ENCODE measurements around the gene HTT. TPM values are rescaled to one million over a fixed set of nuclear protein-coding genes. Genes with fewer than 3 reads are reported as not detected.

Gene HTT
- total and polyA plus RNA-seq, 9 of the 15 experiments (the other 6 are each of a cell fraction or from before 2014, with no cell fraction given): 0.66 to 31.6 (median 14.7) TPM

DNA sequence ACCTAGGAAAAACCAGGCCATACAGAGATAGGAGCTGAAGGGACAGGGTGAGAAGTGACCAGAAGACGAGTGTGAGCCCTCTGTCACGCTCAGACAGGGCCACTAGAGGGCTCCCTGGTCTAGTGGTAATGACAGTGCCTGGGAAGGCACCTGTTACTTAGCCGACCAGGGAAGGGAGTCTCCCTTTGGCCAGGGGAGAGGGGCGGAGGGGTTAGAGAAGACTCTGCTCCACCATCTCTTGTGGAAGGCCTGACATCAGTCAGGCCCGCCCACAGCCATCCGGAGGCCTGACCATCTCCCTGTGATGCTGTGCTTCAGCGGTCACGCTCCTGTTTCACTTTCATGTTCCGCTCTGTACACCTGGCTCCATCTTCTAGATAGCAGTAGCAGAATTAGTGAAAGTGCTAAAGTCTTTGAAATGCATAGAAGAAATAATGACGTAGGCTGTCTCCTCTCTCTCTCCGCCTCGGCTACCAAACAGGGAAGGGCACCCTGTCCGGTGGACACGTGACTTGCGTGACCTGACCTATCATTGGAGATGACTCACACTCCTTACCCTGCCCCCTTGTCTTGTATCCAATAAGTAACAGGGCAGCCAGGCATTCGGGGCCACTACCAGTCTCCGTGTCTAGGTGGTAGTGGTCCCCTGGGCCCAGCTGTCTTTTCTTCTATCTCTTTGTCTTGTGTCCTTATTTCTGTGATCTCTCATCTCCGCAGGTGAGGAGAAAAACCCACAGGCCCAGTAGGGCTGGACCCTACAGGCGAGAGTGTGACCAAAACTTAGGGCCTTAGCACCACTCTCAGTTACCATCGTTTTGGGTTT is 26.8 kb upstream of the HTT start (continued):
- TF ChIP-seq, protein P1, sequence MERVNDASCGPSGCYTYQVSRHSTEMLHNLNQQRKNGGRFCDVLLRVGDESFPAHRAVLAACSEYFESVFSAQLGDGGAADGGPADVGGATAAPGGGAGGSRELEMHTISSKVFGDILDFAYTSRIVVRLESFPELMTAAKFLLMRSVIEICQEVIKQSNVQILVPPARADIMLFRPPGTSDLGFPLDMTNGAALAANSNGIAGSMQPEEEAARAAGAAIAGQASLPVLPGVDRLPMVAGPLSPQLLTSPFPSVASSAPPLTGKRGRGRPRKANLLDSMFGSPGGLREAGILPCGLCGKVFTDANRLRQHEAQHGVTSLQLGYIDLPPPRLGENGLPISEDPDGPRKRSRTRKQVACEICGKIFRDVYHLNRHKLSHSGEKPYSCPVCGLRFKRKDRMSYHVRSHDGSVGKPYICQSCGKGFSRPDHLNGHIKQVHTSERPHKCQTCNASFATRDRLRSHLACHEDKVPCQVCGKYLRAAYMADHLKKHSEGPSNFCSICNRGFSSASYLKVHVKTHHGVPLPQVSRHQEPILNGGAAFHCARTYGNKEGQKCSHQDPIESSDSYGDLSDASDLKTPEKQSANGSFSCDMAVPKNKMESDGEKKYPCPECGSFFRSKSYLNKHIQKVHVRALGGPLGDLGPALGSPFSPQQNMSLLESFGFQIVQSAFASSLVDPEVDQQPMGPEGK (CRISPR knock-in tag; IDR thresholded peaks at IDR 0.05; ENCODE audit: borderline replicate concordance): no peak
- TF ChIP-seq ZEB2 (IDR thresholded peaks at IDR 0.05) (0 out of 2 replicates have a peak, but pooled peaks have one; percentile 20), YY1 (IDR thresholded peaks at IDR 0.05; ENCODE audit: borderline replicate concordance in 1 of 3, control insufficient read depth in 1 of 3, extremely low read depth in 1 of 3, insufficient read depth in 3 of 3, insufficient read length in 1 of 3, insufficient replicate concordance in 2 of 3, low read depth in 1 of 3, low read length in 2 of 3) (peak in 1 of 3 experiments; percentile 36)
- TF ChIP-seq, protein P2, sequence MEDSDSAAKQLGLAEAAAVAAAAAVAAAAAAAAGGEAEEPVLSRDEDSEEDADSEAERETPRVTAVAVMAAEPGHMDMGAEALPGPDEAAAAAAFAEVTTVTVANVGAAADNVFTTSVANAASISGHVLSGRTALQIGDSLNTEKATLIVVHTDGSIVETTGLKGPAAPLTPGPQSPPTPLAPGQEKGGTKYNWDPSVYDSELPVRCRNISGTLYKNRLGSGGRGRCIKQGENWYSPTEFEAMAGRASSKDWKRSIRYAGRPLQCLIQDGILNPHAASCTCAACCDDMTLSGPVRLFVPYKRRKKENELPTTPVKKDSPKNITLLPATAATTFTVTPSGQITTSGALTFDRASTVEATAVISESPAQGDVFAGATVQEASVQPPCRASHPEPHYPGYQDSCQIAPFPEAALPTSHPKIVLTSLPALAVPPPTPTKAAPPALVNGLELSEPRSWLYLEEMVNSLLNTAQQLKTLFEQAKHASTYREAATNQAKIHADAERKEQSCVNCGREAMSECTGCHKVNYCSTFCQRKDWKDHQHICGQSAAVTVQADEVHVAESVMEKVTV (CRISPR knock-in tag; IDR thresholded peaks at IDR 0.05): peak; percentile 49
- TF ChIP-seq, protein P3, sequence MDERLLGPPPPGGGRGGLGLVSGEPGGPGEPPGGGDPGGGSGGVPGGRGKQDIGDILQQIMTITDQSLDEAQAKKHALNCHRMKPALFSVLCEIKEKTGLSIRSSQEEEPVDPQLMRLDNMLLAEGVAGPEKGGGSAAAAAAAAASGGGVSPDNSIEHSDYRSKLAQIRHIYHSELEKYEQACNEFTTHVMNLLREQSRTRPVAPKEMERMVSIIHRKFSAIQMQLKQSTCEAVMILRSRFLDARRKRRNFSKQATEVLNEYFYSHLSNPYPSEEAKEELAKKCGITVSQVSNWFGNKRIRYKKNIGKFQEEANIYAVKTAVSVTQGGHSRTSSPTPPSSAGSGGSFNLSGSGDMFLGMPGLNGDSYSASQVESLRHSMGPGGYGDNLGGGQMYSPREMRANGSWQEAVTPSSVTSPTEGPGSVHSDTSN (CRISPR knock-in tag; IDR thresholded peaks at IDR 0.05; ENCODE audit: low read depth): no peak
- TF ChIP-seq, protein P3 (tag; conservative IDR thresholded peaks at IDR 0.05; ENCODE audit: low read depth): no peak
- TF ChIP-seq, protein P4, sequence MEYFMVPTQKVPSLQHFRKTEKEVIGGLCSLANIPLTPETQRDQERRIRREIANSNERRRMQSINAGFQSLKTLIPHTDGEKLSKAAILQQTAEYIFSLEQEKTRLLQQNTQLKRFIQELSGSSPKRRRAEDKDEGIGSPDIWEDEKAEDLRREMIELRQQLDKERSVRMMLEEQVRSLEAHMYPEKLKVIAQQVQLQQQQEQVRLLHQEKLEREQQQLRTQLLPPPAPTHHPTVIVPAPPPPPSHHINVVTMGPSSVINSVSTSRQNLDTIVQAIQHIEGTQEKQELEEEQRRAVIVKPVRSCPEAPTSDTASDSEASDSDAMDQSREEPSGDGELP (CRISPR knock-in tag; IDR thresholded peaks at IDR 0.05; ENCODE audit: borderline replicate concordance): peak; percentile 52; the same call in 1 of the 2 replicates
- TF ChIP-seq, protein P5, sequence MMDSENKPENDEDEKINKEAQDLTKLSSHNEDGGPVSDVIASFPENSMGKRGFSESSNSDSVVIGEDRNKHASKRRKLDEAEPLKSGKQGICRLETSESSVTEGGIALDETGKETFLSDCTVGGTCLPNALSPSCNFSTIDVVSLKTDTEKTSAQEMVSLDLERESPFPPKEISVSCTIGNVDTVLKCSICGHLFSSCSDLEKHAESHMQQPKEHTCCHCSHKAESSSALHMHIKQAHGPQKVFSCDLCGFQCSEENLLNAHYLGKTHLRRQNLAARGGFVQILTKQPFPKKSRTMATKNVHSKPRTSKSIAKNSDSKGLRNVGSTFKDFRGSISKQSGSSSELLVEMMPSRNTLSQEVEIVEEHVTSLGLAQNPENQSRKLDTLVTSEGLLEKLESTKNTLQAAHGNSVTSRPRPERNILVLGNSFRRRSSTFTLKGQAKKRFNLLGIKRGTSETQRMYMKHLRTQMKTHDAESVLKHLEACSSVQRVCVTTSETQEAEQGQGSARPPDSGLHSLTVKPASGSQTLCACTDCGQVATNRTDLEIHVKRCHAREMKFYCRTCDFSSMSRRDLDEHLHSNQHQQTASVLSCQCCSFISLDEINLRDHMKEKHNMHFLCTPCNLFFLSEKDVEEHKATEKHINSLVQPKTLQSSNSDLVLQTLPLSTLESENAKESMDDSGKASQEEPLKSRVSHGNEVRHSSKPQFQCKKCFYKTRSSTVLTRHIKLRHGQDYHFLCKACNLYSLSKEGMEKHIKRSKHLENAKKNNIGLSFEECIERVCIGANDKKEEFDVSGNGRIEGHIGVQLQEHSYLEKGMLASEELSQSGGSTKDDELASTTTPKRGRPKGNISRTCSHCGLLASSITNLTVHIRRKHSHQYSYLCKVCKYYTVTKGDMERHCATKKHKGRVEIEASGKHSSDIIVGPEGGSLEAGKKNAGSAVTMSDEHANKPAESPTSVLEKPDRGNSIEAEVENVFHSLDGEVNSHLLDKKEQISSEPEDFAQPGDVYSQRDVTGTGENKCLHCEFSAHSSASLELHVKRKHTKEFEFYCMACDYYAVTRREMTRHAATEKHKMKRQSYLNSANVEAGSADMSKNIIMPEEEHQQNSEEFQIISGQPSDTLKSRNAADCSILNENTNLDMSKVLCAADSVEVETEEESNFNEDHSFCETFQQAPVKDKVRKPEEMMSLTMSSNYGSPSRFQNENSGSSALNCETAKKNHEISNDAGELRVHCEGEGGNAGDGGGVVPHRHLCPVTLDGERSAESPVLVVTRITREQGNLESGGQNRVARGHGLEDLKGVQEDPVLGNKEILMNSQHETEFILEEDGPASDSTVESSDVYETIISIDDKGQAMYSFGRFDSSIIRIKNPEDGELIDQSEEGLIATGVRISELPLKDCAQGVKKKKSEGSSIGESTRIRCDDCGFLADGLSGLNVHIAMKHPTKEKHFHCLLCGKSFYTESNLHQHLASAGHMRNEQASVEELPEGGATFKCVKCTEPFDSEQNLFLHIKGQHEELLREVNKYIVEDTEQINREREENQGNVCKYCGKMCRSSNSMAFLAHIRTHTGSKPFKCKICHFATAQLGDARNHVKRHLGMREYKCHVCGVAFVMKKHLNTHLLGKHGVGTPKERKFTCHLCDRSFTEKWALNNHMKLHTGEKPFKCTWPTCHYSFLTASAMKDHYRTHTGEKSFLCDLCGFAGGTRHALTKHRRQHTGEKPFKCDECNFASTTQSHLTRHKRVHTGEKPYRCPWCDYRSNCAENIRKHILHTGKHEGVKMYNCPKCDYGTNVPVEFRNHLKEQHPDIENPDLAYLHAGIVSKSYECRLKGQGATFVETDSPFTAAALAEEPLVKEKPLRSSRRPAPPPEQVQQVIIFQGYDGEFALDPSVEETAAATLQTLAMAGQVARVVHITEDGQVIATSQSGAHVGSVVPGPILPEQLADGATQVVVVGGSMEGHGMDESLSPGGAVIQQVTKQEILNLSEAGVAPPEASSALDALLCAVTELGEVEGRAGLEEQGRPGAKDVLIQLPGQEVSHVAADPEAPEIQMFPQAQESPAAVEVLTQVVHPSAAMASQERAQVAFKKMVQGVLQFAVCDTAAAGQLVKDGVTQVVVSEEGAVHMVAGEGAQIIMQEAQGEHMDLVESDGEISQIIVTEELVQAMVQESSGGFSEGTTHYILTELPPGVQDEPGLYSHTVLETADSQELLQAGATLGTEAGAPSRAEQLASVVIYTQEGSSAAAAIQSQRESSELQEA (IDR thresholded peaks at IDR 0.05; ENCODE audit: low read depth): no peak
